GM21515 (cell line): Measurements from ENCODE around the gene NKIRAS2.

ENCODE experiments used
- ATAC-seq: cut with Tn5 transposase; IDR thresholded peaks from one replicate; pipeline ENCODE4 v1.9.1; 2021; ENCODE audit not compliant: unreplicated experiment

The NKIRAS2 gene

DNA sequence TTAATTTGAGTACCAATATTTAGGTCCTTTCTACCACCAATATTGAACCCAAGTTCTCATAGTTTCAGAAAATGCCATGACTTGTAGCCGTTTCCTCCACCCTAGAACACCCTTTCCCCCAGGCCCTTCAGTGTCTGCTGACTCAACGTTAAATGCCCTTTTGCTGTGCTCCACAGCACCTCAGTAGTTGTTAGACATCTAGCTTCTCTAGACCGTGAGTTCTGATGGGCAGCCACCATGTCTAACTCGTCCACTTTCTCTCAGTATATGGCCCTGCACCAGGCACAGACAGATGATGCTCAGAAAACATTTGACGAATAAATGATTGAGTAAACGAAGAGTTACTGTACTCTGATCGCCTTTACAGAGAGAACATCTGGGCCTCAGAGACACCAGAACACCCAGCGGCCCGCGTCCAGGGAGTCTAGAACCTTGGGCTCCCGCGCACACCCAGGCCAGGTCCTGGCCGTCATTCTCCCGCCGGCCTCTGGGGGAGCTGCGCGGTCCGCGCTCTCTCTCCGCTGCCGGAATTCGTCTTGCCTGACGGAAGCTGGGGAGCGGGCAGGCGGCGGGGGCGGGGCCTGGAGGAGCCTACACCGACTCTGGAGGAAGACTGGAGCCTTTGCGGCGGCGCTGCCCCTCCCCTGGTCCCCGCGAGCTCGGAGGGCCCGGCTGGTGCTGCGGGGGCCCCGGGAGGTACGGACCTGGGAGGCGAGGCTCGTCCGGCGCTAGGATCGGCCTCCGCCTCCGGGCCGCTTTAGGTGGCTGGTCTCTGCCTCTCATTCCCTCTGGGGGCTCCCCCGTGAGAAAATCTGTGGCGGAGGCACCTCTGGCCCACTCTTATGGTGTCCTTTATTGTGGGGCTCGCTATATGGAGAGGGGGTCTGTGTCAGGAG lies at the start of gene NKIRAS2:
TSS of gene NKIRAS2 (plus strand) at position 582 of the 896 bp plus-strand sequence. CDS start 1,488 bp downstream, outside the sequence.
- ATAC-seq, result peak; percentile 55

GRCh38 chr17:41970901-41971331 lies 49.0 kb upstream of the NKIRAS2 start:
- ATAC-seq, result no peak

DNA sequence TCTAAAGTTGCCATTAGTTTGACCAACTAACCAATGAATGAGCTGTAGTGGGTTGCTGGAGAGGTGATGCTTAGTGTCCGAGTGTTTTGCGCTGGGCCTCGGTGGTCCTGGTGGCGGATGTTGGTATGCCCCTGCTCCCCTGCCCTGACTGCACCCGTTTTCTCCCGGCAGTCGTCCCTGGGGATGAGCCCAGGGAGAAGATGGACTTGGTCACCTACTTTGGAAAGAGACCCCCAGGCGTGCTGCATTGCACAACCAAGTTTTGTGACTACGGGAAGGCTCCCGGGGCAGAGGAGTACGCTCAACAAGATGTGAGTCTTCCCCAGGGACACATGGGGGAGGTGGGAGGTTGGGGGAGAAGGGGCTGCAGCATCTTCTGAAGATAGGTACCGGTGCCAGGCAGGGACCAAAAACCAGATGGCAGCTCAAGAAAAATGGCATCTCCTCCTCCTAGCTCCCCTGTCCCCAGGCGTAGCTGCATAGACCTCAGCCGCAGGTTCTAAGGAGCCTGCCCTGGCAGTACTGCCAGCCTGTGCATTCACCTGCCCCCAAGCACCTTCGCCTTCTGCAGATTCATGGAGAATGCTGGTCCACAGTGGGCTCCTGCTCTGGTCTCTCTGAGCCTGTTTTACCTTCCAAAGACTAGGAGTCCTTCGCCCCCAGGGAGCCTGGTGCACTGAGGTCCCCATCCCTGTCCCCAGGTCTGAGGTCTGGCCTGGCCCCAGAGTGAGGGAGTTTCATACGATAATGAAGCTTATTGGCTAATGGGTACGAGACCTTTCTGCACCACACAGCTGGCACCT lies 48.0 kb upstream of the NKIRAS2 start:
- ATAC-seq, result no peak

DNA sequence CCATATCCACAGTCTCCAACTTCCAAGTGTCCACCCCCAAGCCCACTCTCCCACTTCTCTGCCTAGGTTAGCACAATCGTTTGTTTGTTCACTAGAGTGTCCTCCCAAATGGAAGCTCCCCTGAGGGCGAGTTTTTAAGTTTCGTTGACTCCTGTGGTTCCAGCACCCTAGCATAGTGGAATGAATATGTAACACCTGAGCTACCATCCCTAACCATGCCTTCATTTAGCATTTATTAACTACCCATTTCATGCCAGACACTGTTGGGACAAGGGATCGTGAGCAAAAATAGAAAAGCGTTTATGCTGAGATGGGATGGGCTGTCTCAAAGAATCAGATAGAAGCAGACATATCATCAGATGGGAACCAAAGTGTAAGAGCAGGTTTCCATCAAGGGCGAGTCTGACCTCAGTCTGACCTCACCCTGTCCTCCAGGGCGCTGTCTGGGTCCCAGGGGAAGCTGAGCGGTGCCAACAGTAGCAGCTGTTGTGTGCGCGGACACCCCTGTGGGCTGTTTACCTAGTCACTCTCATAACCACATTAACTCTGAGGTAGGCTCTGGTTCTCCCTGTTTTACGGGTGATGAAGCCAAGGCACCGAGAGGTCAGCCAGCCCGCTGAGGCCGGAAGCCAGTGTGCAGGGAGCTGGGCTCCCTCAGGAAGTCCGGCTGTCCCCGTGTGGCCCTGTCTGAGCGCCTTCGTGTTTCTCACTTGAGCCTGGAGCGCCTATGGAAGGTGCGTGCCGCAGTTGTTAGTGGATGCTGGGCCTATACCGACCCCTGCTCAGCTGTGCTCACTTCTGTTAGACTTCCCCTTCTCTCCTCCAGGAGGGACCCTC lies 47.1 kb upstream of the NKIRAS2 start:
- ATAC-seq, result no peak

GRCh38 chr17:41973408-41973811 lies 46.5 kb upstream of the NKIRAS2 start:
- ATAC-seq, result no peak

DNA sequence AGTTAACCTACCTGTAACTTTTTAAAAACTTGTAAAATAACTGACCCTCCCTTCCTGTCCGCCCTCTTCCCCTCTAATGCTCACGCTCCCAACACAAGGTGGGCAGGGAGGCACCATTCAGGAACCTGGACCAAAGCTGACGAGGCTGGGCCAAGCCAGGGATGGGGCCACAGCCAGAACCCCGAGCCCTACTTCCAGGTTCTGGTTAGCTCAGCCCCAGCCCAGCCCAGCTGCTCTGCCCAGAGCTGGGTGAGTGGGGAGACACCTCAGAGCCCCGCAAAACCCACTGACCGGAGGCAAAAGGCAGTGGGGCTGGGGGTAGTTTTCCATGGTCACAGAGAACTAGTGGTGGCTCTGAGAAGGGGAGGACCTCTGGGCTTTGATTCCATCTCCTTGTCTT lies 45.9 kb upstream of the NKIRAS2 start:
- no peak for ATAC-seq

DNA sequence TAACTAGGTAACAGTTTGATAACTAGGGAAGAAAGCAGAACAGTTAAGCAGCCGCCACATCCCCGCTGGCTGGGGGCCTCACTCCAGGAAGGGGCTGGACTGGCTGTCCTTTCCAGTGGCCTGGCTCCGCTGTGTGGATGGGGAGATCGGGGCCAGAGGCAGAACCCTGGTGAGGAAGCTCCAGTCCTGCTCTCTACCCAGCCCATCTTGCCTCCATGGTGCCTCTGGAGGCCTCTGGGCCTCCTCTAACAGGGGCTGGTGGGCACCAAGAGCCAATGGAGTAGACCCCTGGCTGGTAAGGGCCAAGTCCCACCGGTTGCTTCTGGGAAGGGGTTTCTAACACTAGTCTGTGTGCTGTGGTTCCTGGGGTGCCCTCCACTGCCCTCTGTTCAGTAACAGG lies 45.2 kb upstream of the NKIRAS2 start:
- ATAC-seq, result no peak

DNA sequence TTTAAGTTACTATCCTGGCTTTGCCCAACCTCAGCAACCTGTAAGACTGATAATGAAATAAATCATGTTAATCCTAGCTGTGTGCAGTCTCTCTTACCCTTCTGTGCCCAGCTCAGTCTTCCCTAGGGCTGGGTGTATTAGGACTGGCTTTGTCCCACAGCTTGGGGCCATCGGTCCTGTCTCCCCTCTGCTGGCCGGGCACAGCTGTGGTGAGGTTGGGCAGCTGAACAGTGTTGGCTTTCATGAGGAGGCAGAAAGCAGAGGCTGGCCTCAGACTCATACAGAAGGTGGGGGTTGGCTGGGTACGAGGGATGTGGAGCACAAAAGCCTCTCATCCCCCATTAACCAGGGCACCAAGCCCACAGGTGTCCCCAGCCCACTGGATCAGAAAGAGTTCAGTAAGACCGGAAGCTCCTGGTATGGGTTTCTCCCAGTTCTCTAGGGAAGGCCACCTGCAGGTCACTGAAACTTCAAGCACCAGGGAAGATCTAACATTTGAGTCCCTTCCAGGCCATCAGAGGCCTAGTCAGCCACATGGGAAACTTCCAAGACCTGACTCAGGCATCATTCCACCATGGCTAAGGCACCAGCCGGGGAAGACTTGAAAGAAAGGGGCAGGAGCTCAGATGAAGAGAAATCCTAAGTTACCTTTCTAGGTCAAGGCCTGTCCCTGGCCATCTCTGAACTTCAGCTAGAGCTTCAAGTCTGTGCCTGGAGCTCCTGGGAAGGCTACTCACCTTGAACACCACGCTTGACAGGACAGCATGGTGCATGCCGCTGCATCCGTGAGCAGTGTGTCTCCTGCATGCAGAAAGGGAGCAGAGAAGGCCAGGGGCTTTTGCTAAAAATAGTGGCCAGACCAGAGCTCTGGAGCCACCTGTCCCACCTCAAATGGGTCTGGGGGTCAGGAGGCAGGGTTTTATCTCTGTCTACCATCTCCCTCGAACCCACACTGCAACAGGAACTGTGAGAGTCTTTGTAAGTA lies 44.5 kb upstream of the NKIRAS2 start:
- no peak for ATAC-seq

DNA sequence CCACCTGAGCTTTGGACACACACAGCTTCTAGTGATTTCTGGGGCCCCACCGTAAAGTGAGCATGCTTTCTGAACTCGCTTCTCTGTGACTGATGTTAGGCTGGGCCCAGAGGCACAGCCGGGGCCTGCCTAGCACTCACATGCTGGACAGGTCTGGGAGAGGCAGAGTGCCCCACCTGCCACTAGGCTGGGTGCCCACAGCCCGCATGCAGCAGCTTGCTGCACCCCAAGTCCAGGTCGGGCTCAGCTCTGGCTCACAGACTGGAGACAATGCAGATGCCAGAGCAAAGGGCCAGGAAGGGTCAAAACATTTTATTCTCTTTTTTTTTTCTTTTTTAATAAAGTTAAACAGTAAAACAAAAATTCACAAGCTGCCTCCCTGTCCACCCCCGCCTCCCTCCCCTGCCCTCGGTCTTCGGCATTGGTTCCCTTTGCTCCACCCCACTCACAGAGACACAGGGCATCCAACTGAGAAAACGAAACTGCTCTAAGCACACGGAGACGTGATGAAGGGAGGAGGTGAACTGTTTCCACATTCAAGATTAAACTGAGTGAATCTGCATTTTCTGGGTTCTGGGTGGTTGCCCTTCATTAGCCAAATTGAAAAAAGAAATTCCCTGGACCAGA lies 43.6 kb upstream of the NKIRAS2 start:
- no peak for ATAC-seq

- ATAC-seq, result no peak
Measured at GRCh38 chr17:41977991-41978390, 41.9 kb upstream of the NKIRAS2 start.

GRCh38 chr17:41982026-41982760 lies 37.7 kb upstream of the NKIRAS2 start:
- ATAC-seq, result no peak

- ATAC-seq, result no peak
Measured at GRCh38 chr17:41984454-41984853, 35.4 kb upstream of the NKIRAS2 start.

GRCh38 chr17:41985919-41986318 lies 34.0 kb upstream of the NKIRAS2 start:
- no peak for ATAC-seq

DNA sequence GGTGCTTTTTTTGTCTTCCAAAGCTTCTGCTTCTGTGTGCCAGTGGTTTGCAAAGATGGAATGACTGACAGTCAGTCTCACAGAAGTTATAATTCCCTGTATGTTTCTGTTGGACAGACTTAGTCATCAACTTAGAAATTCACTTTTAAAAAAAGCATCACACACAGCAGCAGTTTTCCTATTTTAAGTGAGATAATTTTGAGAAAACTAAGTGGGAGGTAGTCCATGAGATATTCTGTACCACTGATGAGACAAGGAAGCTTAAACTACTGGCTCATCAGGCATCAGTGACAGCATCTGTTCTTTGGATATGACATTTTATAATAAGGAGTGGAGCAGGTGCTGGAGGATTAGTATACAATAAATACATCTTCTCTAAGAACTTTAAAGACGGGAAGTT lies 33.3 kb upstream of the NKIRAS2 start:
- ATAC-seq, result no peak

- ATAC-seq, result no peak
Measured at GRCh38 chr17:41987642-41988041, 32.2 kb upstream of the NKIRAS2 start.

DNA sequence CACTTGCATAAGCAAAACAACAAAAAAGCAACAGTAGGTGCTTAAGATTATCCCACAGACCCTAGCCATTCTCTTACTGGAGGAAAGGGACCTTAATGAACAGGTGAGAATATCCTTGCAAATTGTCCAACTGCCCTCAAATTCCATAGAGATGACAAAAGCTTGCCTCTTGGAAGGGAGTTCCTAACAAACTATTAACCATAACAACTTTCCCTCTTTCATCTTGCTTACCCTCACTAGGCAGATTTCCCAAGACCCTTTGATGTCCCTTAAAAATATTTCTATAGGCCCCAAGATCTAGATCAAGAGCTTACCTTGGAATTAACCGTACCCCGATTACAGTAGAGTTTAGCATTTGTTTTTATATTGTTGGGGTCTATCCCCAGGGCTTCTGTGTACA lies 31.5 kb upstream of the NKIRAS2 start:
- ATAC-seq, result no peak

DNA sequence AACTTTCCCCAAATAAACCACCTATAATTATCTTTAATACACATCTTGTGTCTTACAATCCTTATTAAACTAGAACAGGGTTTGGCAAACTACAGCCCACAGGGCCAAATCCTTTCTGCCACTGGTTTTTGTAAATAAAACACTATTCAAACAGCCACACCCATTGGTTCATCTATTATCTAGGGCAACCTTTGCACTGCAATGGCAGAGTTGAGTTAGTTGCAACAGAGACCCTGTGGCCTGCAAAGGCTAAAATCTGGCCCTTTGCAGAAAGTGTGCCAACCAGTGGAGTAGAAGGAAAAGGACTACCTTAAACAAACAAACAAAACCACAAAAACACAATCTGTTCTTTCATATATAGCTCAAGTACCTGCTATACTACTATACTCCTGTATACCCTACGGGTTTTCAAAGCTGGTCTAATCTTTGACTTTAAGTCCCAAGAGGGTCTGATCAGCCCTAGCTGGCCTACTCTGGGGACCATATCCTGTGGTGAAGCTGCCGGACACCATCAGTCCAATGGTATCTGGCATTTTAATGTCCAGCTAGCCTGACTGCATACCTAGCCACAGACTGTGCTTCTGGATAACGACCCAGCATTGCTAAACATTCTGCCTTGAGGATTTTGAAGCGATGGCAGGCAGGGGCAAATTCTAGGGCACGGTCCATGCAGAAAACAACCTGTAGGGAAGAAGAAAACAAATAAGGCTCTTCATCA lies 30.0 kb upstream of the NKIRAS2 start:
- ATAC-seq, result no peak

- no peak for ATAC-seq
Measured at GRCh38 chr17:41992576-41992975, 27.3 kb upstream of the NKIRAS2 start.
